Fibroblast of mammary gland (primary cell): ENCODE results near the gene CPEB3.
"Not testable (repeated sequence)": the region's sequence is repeated elsewhere in the genome, so short reads cannot be mapped to it uniquely, and the experiment has no call there.

ENCODE experiments used
- DNase-seq: peaks from one replicate; pipeline ENCODE4 v3.0.0-alpha.2; 2010; ENCODE audit warnings: low read depth
- H3K4me3 ChIP-seq: 2 replicates; pipeline ENCODE4 v1.5.1; 2011; ENCODE audit warnings: low read depth, mild to moderate bottlenecking, low read length, moderate library complexity; ENCODE audit not compliant: control insufficient read depth
- CTCF ChIP-seq: conservative IDR thresholded peaks from 2 replicates; pipeline ENCODE4 v1.5.1; 2011; ENCODE audit warnings: low read depth, low read length, inconsistent platforms; ENCODE audit not compliant: control insufficient read depth, insufficient read depth

Gene CPEB3

DNA sequence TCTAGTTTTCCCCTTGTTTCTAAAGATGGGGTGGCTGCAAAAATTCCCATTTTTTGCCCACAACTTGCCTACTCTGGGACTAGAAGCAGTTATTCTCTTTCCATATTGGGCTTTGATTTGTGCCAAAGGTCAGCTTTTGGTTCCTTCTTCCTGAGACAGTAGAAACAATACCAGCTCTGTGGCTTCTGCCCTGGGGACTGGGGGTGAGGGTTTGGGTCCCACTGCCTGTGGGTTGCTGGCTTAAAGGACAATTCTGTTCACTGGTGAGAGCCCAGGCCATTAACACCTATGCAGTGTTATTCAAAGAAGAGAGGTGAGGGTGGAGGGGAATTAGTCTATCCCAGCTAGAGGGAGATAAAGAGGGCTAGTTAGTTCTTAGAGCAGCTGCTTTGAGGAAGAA is 171.5 kb downstream of the CPEB3 start:
- H3K4me3 ChIP-seq: no peak overlapping the region
- DNase-seq: no peak
- TF ChIP-seq CTCF: no peak

- H3K4me3 ChIP-seq, DNase-seq: not testable (repeated sequence)
Observed at GRCh38 chr10:92114917-92115316, 176.0 kb downstream of the CPEB3 start.

- no peak for TF ChIP-seq CTCF
- no peak overlapping the region for H3K4me3 ChIP-seq
- DNase-seq: no peak
Observed at GRCh38 chr10:92113911-92114600, 176.8 kb downstream of the CPEB3 start.

- TF ChIP-seq CTCF: no peak
- no peak overlapping the region for H3K4me3 ChIP-seq
- DNase-seq: no peak
Observed at GRCh38 chr10:92112462-92112861, 178.4 kb downstream of the CPEB3 start.

- peak; percentile 22 for DNase-seq
- no peak overlapping the region for H3K4me3 ChIP-seq
- no peak for TF ChIP-seq CTCF
Observed at GRCh38 chr10:92111336-92111939, 179.4 kb downstream of the CPEB3 start.

- DNase-seq: peak; percentile 52
- H3K4me3 ChIP-seq: no peak overlapping the region
- no peak for TF ChIP-seq CTCF
Observed at GRCh38 chr10:92110039-92110794, 180.7 kb downstream of the CPEB3 start.

DNA sequence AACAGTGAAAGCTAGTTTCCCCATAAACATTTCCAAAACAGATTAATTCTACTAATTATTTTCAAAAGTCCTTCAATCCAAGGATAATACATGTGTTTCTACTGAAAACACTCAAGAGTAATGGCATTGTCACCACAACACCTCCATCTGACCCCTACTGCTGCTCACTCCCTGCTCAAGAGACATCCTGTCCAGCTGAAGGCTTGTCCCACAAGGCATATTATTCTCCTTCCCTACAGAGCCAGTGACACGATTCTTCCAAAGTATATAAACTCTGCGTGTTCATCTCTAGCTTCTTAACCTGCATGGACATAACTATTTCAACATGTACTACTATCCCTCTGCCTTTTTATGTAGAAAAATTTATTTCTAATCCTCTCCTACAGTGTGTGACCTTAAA is 182.1 kb downstream of the CPEB3 start:
- no peak overlapping the region for H3K4me3 ChIP-seq
- TF ChIP-seq CTCF: no peak
- DNase-seq: no peak
